LNCAP (cell line): ENCODE results near the gene CCN6.
A peak's percentile ranks its signal among the peaks of the same experiment; 100 is the strongest.

ENCODE experiments used
- TF ChIP-seq, protein P1 (sequence below): fragments of 450-650 bp; IDR thresholded peaks from 2 replicates; pipeline ENCODE4 v1.5.1; 2017; ENCODE audit warnings: mild to moderate bottlenecking

CCN6 gene

DNA sequence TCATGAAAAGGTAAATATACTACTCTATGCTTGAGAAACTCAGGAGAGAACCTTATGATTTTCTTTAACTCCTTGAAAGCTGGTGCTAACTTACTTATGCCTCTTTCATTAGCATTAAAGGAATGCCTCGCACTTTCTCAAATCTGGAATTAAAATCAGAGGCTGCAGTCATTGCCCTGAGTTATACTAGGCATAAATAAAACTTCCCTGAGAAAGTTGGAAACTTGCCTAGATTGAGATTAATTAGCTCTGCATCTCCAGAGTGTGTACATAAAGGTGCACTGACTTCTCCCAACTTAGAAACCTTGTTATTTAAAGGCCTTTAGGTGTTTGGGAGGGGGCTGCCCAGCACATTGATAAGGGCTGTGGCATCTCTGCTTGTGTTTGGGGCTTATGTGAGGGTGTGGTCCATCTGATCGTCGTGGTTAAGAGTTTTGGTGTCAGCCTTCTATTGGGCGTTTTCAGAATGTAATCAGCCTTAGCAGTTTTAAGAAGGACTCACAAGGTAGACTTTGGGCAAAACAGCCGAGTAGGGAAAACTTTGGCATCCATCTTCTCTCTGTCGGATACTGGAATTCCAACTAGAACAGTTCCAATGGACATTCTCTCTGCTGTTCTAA is 32.1 kb upstream of the CCN6 start:
- TF ChIP-seq, protein P1, sequence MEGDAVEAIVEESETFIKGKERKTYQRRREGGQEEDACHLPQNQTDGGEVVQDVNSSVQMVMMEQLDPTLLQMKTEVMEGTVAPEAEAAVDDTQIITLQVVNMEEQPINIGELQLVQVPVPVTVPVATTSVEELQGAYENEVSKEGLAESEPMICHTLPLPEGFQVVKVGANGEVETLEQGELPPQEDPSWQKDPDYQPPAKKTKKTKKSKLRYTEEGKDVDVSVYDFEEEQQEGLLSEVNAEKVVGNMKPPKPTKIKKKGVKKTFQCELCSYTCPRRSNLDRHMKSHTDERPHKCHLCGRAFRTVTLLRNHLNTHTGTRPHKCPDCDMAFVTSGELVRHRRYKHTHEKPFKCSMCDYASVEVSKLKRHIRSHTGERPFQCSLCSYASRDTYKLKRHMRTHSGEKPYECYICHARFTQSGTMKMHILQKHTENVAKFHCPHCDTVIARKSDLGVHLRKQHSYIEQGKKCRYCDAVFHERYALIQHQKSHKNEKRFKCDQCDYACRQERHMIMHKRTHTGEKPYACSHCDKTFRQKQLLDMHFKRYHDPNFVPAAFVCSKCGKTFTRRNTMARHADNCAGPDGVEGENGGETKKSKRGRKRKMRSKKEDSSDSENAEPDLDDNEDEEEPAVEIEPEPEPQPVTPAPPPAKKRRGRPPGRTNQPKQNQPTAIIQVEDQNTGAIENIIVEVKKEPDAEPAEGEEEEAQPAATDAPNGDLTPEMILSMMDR: no peak

DNA sequence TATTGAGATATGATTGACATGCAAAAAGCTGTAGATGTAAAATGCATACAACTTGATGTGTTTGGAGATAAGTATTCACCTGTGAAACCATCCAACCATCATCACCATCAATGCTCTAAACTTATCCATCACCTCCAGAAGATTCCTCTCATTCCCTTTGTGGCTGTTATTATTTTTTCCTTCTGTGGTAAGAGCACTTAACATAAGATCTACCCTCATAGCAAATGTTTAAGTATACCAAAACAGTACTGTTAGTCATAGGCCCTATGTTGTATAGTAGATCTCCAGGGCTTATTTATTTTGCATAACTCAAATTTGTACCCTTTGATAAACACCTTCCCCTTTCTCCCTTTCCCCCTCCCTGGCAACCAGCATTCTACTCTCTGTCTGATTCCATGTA is 31.2 kb upstream of the CCN6 start:
- TF ChIP-seq, protein P1: no peak

DNA sequence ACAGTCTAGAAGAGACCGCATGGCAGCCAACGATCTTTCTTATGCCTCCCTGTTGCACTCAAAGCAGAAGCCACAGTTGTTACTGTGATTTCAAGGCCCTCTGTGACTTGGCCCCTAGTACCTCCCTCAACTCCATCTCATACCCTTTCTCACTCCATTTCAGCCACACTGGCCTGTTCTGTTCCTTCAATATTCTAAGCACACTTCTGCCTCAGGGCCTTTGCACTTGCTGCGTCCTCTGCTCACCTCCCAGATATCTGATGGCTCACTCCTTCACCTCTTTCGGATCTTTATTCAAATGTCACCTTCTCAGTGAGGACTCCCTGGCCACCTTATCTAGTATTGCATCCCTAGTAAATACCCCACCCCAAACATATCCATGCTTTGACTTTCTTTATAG is 29.4 kb upstream of the CCN6 start:
- TF ChIP-seq, protein P1: no peak

DNA sequence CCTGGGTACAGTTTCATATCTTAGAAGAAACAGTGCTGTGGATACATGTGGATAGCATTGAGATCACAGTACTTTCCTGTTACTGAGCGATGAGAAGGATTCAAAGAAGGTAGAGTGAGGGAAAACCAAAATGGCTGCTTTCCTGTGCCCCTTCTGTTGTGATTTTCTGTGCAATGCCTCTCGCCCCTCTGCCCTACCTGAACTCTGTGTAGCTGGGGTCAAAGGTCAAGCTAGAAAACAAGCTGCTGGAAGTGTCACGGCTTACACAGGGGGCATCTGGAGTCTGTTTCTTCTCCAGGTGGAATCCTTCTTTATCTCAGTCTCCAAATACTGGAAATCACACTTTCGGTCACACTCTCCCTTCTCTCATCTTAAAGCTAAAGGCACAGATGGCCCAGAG is 27.0 kb upstream of the CCN6 start:
- TF ChIP-seq, protein P1: no peak

DNA sequence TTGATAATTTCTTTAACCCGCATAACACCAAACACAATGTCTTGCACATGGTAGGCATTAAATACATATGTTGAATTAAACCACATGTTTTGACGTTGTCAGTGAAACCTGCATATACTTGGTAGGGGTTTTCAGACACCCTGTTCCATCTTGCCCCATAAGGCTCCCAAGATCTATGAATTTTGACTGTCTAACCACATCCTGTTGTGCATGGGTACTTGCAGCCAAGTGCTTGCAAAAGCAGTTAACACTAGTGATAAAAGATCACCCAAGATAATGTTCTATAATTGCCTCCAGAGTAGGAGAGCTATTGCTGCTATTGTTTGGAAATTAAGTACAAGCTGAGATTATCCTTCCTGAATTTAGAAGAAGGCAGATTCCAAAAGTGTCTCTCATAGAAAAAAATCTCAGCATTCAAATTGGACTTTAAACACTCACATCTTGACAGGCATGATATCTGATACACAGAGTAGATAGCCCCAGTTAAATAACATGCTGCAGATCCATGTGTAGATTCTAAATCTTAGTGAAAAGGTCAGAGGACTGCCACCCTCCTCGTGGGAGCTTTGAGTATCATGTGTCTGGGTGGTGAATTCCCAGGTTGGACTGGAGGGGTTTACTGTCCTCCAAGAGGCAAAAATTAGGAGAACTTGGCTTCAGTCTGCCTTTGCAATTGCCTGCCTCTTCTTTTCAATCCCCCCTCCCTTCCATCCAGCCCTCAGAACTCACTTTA is 25.8 kb upstream of the CCN6 start:
- TF ChIP-seq, protein P1: no peak

DNA sequence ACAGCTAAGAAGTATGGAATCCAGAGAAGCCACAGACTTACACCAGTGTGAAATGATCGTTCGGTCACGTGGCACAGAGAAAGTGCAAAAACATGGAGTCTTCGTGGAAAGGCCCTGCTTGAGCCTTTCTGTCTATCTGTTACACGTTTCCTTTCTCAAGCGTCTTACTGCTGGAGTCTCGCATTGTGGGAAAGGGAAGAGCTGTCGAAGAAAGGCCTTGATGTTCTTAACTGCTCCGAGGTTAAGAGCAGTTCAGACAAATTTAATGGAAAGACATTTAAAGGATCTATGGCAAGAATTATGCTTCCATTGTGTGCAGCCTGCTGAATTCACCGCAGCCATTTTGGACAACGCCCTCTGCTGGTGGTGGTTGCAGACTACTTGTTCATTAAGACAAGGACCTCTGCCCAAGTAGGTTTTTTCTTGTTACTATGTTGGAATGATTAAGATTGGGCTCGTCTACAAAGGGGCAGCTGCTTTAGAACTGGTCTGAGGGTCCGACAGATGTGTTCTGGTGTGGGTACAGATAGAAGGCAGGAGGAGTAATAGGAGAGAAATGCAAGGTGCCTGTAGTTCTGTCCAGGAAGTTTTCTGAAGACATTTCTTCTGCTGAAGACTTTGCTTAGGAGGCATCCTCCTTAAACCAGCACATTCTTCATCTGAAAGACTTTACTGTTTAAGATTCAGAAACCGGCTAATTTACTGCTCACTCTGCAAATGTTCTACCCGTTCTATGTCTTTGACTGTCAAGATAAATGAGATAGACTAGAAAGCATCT is 24.7 kb upstream of the CCN6 start:
- TF ChIP-seq, protein P1: peak; percentile 87

DNA sequence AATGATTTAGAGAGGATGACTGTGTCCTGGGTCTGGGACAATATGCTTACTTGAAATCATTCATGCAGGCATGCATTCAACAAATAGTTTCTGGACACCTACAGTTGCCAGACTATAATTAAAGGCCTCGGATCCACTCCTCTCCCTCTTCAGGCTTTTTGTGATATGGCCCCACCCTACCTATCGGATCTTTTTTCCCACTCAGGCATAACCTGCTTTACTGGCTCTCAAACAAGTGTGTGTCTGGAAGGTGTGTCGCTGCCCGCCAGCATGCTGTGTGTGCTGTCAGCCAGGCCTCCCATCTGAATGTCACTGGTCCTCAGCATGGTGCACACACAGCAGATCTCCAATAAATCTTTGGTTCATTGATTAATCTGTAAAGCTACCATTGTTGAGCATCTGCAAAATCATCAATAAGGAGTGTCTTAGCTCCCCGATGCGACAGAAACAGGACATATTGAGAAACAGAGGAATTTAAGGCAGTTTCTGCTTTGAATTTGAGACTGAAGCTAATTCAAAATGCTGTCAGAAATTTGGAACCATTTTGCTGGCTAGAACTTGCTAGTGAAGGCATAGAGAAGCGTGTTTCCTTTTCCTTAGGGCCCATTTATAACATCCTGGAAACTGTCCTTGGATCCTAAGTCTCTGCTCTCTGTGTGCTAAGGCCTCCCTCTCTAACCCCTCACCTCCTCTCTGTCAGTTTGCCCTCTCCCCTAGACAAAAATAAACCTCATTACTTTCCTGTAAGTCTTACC is 23.5 kb upstream of the CCN6 start:
- TF ChIP-seq, protein P1: no peak
